ENCODE results near the gene KCNJ16.

The KCNJ16 gene

DNA sequence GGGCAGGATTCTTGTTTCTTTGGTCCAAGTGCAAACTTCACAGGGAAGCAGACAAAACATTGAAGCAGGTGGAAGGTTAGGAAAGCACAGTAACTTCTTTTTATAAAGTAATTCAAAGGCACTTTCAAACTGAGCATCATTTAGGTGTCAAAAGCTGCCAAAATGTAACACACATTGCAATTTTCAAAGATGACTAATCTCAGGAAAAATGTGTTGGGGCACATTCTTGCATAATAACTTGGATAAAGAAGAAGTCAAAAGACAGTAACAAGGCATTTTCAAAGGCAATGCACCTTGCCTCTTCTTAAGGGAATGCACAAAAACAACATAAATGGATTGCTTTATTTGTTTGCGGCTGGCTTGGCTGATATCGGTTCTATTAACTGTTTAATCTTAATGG lies 97.9 kb downstream of the KCNJ16 start:
- DNase-seq: no peak

DNA sequence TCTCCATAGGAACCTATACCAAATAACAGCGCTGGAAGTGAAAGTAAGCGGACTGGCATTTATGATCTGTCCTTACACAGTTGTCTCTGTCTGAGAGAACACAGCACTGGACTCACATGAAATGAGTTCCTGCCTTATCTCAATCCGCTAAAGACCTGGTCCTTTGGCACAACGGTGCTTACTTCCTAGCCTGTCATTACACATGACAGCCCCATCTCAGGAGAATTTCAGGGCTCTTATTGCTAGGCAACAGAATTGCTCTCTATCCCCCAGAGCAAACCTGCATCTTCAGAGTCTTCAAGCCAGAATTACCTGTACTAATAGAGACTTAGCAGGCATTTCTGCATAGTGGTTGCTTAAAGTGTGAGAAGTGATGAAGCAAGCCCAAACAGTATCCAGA lies 98.7 kb downstream of the KCNJ16 start:
- no peak for DNase-seq

DNA sequence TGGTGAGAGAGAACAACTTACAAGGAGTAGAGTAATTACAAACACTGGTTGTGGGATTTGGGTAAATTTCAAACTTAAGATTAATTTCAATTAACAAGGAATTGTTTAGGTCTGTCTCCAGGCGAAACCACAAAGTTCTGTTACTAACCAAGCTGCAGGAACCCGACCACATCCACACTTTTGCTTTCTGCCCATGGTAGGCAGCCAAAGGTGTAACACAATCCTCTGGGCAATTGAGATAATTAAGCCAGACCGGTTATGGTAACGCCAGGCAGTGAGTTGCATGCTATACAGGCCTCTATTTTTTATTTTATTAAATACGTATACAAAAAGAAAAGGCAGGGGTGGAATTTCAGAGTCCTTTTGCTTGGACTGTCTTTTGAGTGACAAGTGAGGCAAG lies 106.4 kb downstream of the KCNJ16 start:
- no peak for DNase-seq

DNA sequence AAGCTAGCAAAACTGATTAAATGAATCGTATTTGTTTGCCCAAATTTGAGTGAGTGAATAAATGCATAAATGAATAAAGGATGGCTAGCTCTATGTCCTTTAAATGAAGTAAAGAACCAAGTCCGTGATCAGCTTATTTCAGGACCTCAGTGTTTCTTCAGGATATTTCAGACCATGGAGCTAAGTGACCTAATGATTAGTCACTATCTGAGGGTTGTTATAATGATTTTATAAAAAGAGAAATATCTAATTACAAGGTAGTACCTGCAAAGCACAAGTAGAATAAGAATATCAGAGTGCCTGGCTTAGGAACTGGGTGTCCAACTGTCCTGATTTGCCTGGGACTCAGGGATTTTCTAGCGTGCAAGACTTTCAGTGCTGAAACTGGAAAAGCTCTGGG lies 106.8 kb downstream of the KCNJ16 start:
- DNase-seq: no peak

DNA sequence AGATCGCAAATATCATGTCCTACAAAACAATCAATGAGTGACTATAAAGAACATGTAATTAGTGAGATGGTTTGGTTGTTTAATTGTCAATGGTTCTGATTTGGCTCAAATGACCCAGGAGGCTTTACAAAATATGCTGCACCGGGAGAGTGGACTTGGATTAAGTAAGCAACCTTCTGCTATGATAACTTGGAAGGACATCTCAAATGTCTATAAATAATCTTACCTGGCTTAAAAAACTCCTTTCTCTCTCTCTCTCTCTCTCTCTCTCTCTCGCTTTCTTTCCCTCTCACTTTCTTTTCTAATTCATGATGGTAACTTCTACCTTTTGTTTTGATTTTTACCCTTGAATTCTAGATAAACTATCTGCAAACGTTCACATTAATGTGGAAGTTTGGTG lies 108.5 kb downstream of the KCNJ16 start:
- no peak for DNase-seq

DNA sequence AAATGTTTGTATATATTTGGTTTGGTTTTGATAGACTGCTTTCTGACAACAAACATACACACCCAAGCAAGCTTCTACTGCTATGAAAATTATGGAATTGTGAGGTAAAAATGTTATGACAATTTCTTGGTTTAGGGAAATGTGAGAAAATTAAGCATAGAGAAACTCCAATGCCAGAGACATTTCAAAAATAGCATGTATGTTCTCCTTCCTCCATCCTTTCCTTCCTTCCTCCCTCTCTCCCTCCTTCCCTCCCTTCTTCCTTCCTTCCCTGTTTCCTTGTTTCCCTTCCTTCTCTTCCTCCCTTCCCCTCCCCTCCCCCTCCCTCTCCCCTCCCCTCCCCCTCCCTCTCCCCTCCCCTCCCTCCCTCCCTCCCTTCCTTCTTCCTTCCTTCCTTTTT lies 109.2 kb downstream of the KCNJ16 start:
- DNase-seq: no peak

DNA sequence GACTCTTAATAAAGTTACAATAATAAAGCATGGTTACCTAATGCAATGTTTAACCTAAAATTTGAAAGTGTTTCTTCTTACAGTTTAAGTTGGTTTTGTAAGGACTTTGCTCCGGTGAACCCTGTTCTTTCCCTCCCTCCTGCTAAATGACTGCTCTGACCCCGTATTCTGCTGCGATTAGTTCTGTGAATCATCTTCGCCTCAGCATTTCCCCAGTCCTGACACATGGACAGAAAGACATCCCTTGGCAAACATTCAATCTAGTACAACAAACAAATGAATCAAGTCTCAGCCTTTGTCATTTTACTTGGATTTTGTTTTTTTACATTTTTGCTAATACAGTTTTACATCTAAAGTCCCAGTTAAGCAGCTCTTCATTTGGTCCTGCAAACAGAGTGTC lies 109.7 kb downstream of the KCNJ16 start:
- DNase-seq: no peak
